HG03442 (cell line): ENCODE results near the gene TPPP3.

Experiments used
- ATAC-seq: cut with Tn5 transposase; IDR thresholded peaks from one replicate; pipeline ENCODE4 v1.9.1; 2021; ENCODE audit warnings: mild to moderate bottlenecking, moderate library complexity; ENCODE audit not compliant: unreplicated experiment

The TPPP3 gene

GRCh38 chr16:67406111-67406971 is 13.0 kb upstream of the TPPP3 start:
- ATAC-seq = no peak

- no peak for ATAC-seq
Measured at GRCh38 chr16:67405336-67405735, 12.0 kb upstream of the TPPP3 start.

- no peak for ATAC-seq
Measured at GRCh38 chr16:67404740-67405226, 11.5 kb upstream of the TPPP3 start.

- no peak for ATAC-seq
Measured at GRCh38 chr16:67403976-67404555, 10.8 kb upstream of the TPPP3 start.

- ATAC-seq = no peak
Measured at GRCh38 chr16:67400901-67401300, 7.6 kb upstream of the TPPP3 start.

- ATAC-seq = no peak
Measured at GRCh38 chr16:67399749-67400704, 6.7 kb upstream of the TPPP3 start.

GRCh38 chr16:67399218-67399733 is 6.0 kb upstream of the TPPP3 start:
- no peak for ATAC-seq

GRCh38 chr16:67398546-67399217 is 5.4 kb upstream of the TPPP3 start:
- ATAC-seq = no peak

- no peak for ATAC-seq
Measured at GRCh38 chr16:67397812-67398545, 4.7 kb upstream of the TPPP3 start.

GRCh38 chr16:67397036-67397801 is 3.9 kb upstream of the TPPP3 start:
- ATAC-seq = no peak

GRCh38 chr16:67396159-67397035 is 3.1 kb upstream of the TPPP3 start:
- no peak for ATAC-seq

- no peak for ATAC-seq
Measured at GRCh38 chr16:67395458-67396158, 2.3 kb upstream of the TPPP3 start.

- no peak for ATAC-seq
Measured at GRCh38 chr16:67395105-67395457, 1.8 kb upstream of the TPPP3 start.

- ATAC-seq = no peak
Measured at GRCh38 chr16:67394155-67395104, 1.1 kb upstream of the TPPP3 start.

- ATAC-seq = no peak
Measured at GRCh38 chr16:67393788-67394154, 473 bp upstream of the TPPP3 start.

- ATAC-seq = no peak
Measured at GRCh38 chr16:67392301-67393059, 818 bp downstream of the TPPP3 start.
